ENCODE data around the gene TMEM260. TPM values are rescaled to one million over a fixed set of nuclear protein-coding genes. Genes with fewer than 3 reads are reported as not detected.

Gene TMEM260
- total RNA-seq, 6 donors from 2014 or later = 6.7 to 27.2 (median 20.1) TPM

GRCh38 chr14:56649382-56649781, 69.8 kb downstream of the TMEM260 start:
- no peak overlapping the region for H3K27ac ChIP-seq
- 84 to 89% methylated on average over 3 of the region's 3 CpGs for WGBS, 2 donors
- no peak for TF ChIP-seq EP300 (IDR thresholded peaks at IDR 0.05)
- TF ChIP-seq POLR2AphosphoS5 (IDR thresholded peaks at IDR 0.05) = no peak
- TF ChIP-seq POLR2A (IDR thresholded peaks at IDR 0.05) = no peak
- no peak for TF ChIP-seq CTCF (IDR thresholded peaks at IDR 0.05)

GRCh38 chr14:56650048-56650447, 70.5 kb downstream of the TMEM260 start:
- peaks cover 0 to 8% (median 0%) of the 10 kb centered on the region in 4 donors for H3K4me1 ChIP-seq
- peaks cover 0 to 16% (median 0%) of the 10 kb centered on the region in 4 donors for H3K36me3 ChIP-seq
- no peaks in the 10 kb centered on the region for H3K9me3 ChIP-seq
- H3K4me3 ChIP-seq = no peak overlapping the region
- ATAC-seq (ENCODE audit: low FRiP score in 2 of 2) (no peak), DNase-seq (peak in 1 of 2 donors; percentile 33)
- H3K27me3 ChIP-seq = no peaks in the 10 kb centered on the region
- TF ChIP-seq POLR2AphosphoS5 (IDR thresholded peaks at IDR 0.05) (no peak), CTCF (IDR thresholded peaks at IDR 0.05) (no peak), EP300 (IDR thresholded peaks at IDR 0.05) (no peak), POLR2A (IDR thresholded peaks at IDR 0.05) (no peak)
- no peak overlapping the region for H3K27ac ChIP-seq
- WGBS, 2 donors = 81 to 90% methylated on average over 8 to 9 of the region's 9 CpGs

More at GRCh38 chr14:56649382-56649781, 69.8 kb downstream of the TMEM260 start:
- DNase-seq (no peak), ATAC-seq (ENCODE audit: low FRiP score in 2 of 2) (no peak)
- peaks cover 0 to 8% (median 0%) of the 10 kb centered on the region in 4 donors for H3K4me1 ChIP-seq
- no peaks in the 10 kb centered on the region for H3K27me3 ChIP-seq
- H3K4me3 ChIP-seq = no peak overlapping the region
- H3K9me3 ChIP-seq = no peaks in the 10 kb centered on the region
- H3K36me3 ChIP-seq = peaks cover 0 to 16% (median 0%) of the 10 kb centered on the region in 4 donors

- no peak overlapping the region for H3K4me3 ChIP-seq
- no peaks in the 10 kb centered on the region for H3K27me3 ChIP-seq
- peaks cover 0 to 16% (median 0%) of the 10 kb centered on the region in 4 donors for H3K36me3 ChIP-seq
- no peak for ATAC-seq (ENCODE audit: low FRiP score in 2 of 2)
- no peaks in the 10 kb centered on the region for H3K9me3 ChIP-seq
- no peak for TF ChIP-seq POLR2AphosphoS5 (IDR thresholded peaks at IDR 0.05)
- no peak for TF ChIP-seq CTCF (IDR thresholded peaks at IDR 0.05)
- TF ChIP-seq EP300 (IDR thresholded peaks at IDR 0.05) = no peak
- no peak for TF ChIP-seq POLR2A (IDR thresholded peaks at IDR 0.05)
- no peak for DNase-seq
- H3K4me1 ChIP-seq = peaks cover 0 to 8% (median 0%) of the 10 kb centered on the region in 4 donors
- H3K27ac ChIP-seq = no peak overlapping the region
Measured at GRCh38 chr14:56650979-56651378, 71.4 kb downstream of the TMEM260 start.

GRCh38 chr14:56657604-56658003, 78.0 kb downstream of the TMEM260 start:
- TF ChIP-seq POLR2A (IDR thresholded peaks at IDR 0.05) (no peak), POLR2AphosphoS5 (IDR thresholded peaks at IDR 0.05) (no peak), CTCF (IDR thresholded peaks at IDR 0.05) (no peak), EP300 (IDR thresholded peaks at IDR 0.05) (no peak)
- Histone ChIP-seq H3K27me3 (no peaks in the 10 kb centered on the region), H3K4me1 (peaks cover 0 to 15% (median 5%) of the 10 kb centered on the region in 4 donors), H3K36me3 (no peaks in the 10 kb centered on the region), H3K4me3 (no peak overlapping the region), H3K27ac (no peak overlapping the region), H3K9me3 (no peaks in the 10 kb centered on the region)
- ATAC-seq (ENCODE audit: low FRiP score in 2 of 2) = no peak
- 65 to 69% methylated on average over 2 of the region's 2 CpGs for WGBS, 2 donors
- DNase-seq = no peak

- DNase-seq (no peak), ATAC-seq (ENCODE audit: low FRiP score in 2 of 2) (no peak)
- no peaks in the 10 kb centered on the region for H3K9me3 ChIP-seq
- no peaks in the 10 kb centered on the region for H3K27me3 ChIP-seq
- H3K27ac ChIP-seq = no peak overlapping the region
- H3K4me3 ChIP-seq = no peak overlapping the region
- 52 to 54% methylated on average over 8 of the region's 8 CpGs for WGBS, 2 donors
- TF ChIP-seq CTCF (IDR thresholded peaks at IDR 0.05) (no peak), EP300 (IDR thresholded peaks at IDR 0.05) (no peak), POLR2A (IDR thresholded peaks at IDR 0.05) (no peak), POLR2AphosphoS5 (IDR thresholded peaks at IDR 0.05) (no peak)
- peaks cover 0 to 15% (median 5%) of the 10 kb centered on the region in 4 donors for H3K4me1 ChIP-seq
- H3K36me3 ChIP-seq = no peaks in the 10 kb centered on the region
Measured at GRCh38 chr14:56659378-56659777, 79.8 kb downstream of the TMEM260 start.
